Peyer's patch (tissue), 4 donors: ENCODE data around the gene IDH3B. TPM values are rescaled to one million over a fixed set of nuclear protein-coding genes. Genes with fewer than 3 reads are reported as not detected.

Experiments used
- DNase-seq, 3 donors: peaks; one replicate each; pipeline ENCODE4 v3.0.0-alpha.2; 2017 to 2019
- H3K27ac ChIP-seq, 4 donors: fragments of 200-600 bp; sonication (generic); one replicate each; pipeline ENCODE4 v1.5.1; 2016 to 2019
- H3K27me3 ChIP-seq, 2 donors: fragments of 200-600 bp; sonication (generic); one replicate each; pipeline ENCODE4 v1.5.1; 2019
- H3K36me3 ChIP-seq, 3 donors: fragments of 200-600 bp; sonication (generic); one replicate each; pipeline ENCODE4 v1.5.1; 2016 to 2019
- H3K4me1 ChIP-seq, 4 donors: fragments of 200-600 bp; sonication (generic); one replicate each; pipeline ENCODE4 v1.5.1; 2016 to 2019
- H3K4me3 ChIP-seq, 4 donors: fragments of 200-600 bp; sonication (generic); 1 replicate in 3 of 4; 2 replicates in 1 of 4; pipeline ENCODE4 v1.5.1; 2016 to 2019; ENCODE audit warnings: mild to moderate bottlenecking in 1 of 4
- H3K9me3 ChIP-seq, 4 donors: fragments of 200-600 bp; sonication (generic); one replicate each; pipeline ENCODE4 v1.5.1; 2016 to 2019; ENCODE audit warnings: mild to moderate bottlenecking in 1 of 4
- POLR2A ChIP-seq, 2 donors: fragments of 450-650 bp; IDR thresholded peaks; one replicate each; pipeline ENCODE4 v1.5.1; 2017; ENCODE audit warnings: antibody characterized with exemption in 2 of 2, mild to moderate bottlenecking in 2 of 2, moderate library complexity in 2 of 2
- total RNA-seq, 4 donors: library from RNA; depleted of rRNA; stranded (reverse); fragments of >200 nt; gene quantifications; one replicate each; pipeline ENCODE4 v1.1.0, GENCODE V29; 2016
- TF ChIP-seq, protein P1 (sequence below), 6 experiments: fragments of 450-650 bp in 4 of 6; fragments of 200-600 bp in 2 of 6; sonication (generic) in 1 of 6; IDR thresholded peaks; one replicate each; pipeline ENCODE4 v1.5.1; 2017 to 2019; ENCODE audit warnings: antibody characterized with exemption in 6 of 6, mild to moderate bottlenecking in 3 of 6, moderate library complexity in 1 of 6

Gene IDH3B
- total RNA-seq, 4 donors from 2014 or later, result 113 to 156 (median 134) TPM

DNA sequence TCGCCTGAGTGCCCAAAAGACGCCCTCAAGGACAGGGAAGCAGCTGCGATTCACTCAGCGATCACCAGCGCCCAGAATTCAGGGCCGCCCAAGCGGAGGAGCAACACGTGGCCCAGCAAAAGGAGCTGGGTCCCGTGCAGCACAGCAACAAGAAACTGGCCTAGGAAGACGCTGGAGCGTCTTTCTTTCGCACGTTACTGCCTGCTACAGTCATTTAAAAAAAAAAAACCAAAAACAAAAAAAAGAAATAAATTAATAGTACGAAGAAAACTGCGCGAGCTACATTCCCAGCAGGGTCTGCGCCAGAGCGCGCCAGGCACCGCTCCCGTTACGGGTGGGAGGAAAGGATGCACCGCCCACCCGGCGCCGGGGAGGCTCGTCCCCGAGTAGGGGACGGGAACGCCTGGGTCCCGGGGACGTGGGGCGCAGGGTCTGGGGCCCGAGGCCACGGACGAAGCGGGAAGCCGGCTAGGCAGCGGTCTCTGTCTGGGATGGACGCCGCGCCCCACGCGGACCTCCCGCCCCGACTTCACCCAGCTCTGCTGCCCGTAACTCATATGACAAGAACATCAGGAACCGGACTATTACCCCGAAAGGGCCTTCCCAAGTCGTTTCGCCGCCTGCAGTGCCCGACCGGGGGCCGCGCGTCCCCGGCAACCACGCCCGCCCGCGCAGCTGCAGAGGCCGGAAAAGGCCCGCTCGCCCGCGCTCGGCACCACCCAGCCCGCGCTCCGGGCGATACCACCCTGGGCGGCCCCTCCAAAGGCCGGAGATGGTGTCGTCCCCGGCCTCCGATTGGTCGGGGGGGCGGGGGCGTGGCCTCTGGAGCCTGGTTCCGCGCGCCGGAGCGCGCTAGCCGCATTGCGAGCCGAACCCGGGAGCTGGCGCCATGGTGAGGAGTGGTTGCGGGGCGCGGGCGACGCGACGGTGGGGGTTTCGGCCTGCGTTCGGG lies 12.0 kb downstream of the IDH3B start, which contains the start of gene NOP56:
Gene NOP56, plus strand, starts transcription at position 861 of the 952 bp plus-strand sequence. Its CDS starts 29 bp downstream, at position 890.
- H3K9me3 ChIP-seq, result no peaks in the 10 kb centered on the region
- H3K4me1 ChIP-seq, result peaks cover 0 to 26% (median 4%) of the 10 kb centered on the region in 4 donors
- peak within 1 kb of the TSS; percentile 65 to 97 (median 72) for H3K4me3 ChIP-seq
- H3K27me3 ChIP-seq, result no peaks in the 10 kb centered on the region
- H3K36me3 ChIP-seq, result peaks cover 0 to 30% (median 0%) of the 10 kb centered on the region in 3 donors
- TF ChIP-seq, protein P1, sequence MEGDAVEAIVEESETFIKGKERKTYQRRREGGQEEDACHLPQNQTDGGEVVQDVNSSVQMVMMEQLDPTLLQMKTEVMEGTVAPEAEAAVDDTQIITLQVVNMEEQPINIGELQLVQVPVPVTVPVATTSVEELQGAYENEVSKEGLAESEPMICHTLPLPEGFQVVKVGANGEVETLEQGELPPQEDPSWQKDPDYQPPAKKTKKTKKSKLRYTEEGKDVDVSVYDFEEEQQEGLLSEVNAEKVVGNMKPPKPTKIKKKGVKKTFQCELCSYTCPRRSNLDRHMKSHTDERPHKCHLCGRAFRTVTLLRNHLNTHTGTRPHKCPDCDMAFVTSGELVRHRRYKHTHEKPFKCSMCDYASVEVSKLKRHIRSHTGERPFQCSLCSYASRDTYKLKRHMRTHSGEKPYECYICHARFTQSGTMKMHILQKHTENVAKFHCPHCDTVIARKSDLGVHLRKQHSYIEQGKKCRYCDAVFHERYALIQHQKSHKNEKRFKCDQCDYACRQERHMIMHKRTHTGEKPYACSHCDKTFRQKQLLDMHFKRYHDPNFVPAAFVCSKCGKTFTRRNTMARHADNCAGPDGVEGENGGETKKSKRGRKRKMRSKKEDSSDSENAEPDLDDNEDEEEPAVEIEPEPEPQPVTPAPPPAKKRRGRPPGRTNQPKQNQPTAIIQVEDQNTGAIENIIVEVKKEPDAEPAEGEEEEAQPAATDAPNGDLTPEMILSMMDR (IDR thresholded peaks at IDR 0.05), result no peak
- TF ChIP-seq POLR2A (IDR thresholded peaks at IDR 0.05), result peak; percentile 63 to 84
- peak within 1 kb of the TSS; percentile 84 to 95 (median 90) for H3K27ac ChIP-seq
- DNase-seq, result peak; percentile 91 to 97 (median 96)

DNA sequence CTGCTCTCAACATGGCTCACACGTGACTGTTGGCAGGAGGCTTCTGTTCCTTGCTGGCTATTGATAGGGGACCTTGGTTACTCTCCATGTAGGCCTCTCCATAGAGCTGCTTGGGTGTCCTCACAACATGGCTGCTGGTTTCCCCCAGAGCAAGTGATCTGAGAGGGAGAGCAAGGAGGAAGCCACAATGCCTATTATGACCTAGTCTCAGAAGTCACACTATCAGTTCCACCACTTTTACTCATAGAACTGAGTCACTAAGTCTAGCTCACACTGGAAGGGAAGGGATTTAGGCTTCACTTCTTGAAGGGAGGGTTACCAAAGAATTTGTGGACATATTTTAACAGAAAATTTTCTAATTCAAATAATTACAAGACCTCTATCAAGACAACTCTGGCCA lies 20.3 kb downstream of the IDH3B start:
- H3K9me3 ChIP-seq, result no peaks in the 10 kb centered on the region
- no peak for TF ChIP-seq POLR2A (IDR thresholded peaks at IDR 0.05)
- TF ChIP-seq, protein P1 (IDR thresholded peaks at IDR 0.05), result no peak
- H3K4me1 ChIP-seq, result no peaks in the 10 kb centered on the region
- H3K36me3 ChIP-seq, result no peaks in the 10 kb centered on the region
- no peak overlapping the region for H3K4me3 ChIP-seq
- no peak for DNase-seq
- H3K27ac ChIP-seq, result no peak overlapping the region
- no peaks in the 10 kb centered on the region for H3K27me3 ChIP-seq

DNA sequence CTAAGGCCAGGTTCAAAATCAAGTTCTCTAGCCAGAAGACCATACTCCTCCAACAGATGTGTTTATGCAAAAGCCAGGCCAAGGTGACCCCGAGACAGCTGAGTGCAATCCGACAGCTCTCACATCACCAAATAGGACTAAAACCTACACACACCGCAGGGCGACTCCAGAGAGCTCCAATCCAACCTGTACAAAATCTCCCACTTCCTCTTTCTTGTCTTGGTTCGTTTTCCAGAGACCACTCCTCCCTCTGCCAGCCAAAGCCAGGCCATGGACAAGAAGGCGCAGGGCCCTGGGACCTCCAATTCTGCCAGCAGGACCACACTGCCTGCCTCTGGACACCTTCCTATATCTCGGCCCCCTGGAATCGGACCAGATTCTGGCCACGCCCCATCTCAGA lies 23.1 kb downstream of the IDH3B start:
- Histone ChIP-seq H3K9me3 (no peaks in the 10 kb centered on the region), H3K27me3 (no peaks in the 10 kb centered on the region), H3K4me1 (no peaks in the 10 kb centered on the region), H3K36me3 (no peaks in the 10 kb centered on the region), H3K4me3 (no peak overlapping the region), H3K27ac (no peak overlapping the region)
- no peak for DNase-seq
- TF ChIP-seq POLR2A (IDR thresholded peaks at IDR 0.05), result no peak
- TF ChIP-seq, protein P1 (IDR thresholded peaks at IDR 0.05), result no peak

DNA sequence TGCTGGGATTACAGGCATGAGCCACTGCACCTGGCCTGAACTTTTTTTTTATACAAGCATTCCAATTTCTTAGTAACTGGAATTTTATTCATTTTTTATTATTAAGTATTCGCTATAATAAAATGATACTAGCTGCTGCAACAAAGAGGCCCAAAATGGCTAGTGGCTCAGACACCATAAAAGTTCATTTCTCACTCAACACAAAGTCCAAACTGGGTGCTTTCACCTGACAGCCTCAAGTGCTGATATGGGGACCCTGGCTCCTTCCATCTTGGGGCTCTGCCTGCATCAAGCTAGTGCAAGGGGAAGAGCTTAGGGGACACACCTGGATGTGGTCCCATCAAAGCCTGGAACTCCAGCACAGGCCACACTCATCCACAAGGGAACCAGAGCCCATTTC lies 23.8 kb downstream of the IDH3B start:
- Histone ChIP-seq H3K4me1 (no peaks in the 10 kb centered on the region), H3K27me3 (no peaks in the 10 kb centered on the region), H3K4me3 (no peak overlapping the region), H3K9me3 (no peaks in the 10 kb centered on the region), H3K27ac (no peak overlapping the region), H3K36me3 (no peaks in the 10 kb centered on the region)
- TF ChIP-seq, protein P1 (IDR thresholded peaks at IDR 0.05), result no peak
- no peak for TF ChIP-seq POLR2A (IDR thresholded peaks at IDR 0.05)
- DNase-seq, result no peak

DNA sequence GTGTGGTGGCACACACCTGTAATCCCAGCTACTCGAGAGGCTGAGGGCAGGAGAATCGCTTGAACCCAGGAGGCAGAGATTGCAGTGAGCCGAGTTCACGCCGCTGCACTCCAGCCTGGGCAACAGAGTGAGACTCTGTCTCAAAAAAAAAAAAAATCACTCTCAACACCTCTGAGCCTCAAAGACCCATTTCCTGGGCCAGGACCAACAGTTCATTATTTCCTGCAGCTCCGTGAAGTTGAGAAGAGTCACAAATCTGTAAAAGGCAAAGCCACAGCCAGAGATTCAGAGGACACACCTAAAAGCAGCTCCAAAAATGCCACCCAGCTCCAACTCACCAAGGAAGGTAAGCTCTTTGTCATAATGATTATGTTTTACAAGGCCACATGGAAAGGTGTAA lies 26.8 kb downstream of the IDH3B start:
- H3K4me1 ChIP-seq, result no peaks in the 10 kb centered on the region
- no peaks in the 10 kb centered on the region for H3K27me3 ChIP-seq
- TF ChIP-seq POLR2A (IDR thresholded peaks at IDR 0.05), result no peak
- TF ChIP-seq, protein P1 (IDR thresholded peaks at IDR 0.05), result no peak
- no peak for DNase-seq
- no peak overlapping the region for H3K4me3 ChIP-seq
- H3K27ac ChIP-seq, result no peak overlapping the region
- H3K36me3 ChIP-seq, result no peaks in the 10 kb centered on the region
- H3K9me3 ChIP-seq, result no peaks in the 10 kb centered on the region
